ENCODE data around the gene KCNA4. TPM values are rescaled to one million over a fixed set of nuclear protein-coding genes. Genes with fewer than 3 reads are reported as not detected.
"Not testable (repeated sequence)": the region's sequence is repeated elsewhere in the genome, so short reads cannot be mapped to it uniquely, and the experiment has no call there.

KCNA4 gene
- total RNA-seq, 1 donor from 2014 or later: 0.11 TPM

DNA sequence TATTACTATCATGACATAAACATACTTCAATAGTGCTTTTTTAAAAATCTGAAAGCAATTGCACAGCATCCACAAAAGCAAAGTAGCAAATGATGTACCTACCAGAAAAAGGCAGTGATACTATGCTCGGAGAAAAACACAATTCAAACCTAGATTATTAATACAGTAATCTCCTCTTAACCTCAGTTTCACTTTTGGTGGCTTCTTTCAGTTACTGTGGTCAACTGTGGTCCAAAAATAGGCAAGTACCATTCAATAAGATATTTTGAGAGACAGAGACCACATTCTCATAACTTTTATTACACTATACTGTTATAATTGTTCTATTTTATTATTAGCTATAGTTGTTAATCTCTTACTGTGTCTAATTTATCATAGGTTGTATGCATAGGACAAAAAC is 20.8 kb downstream of the KCNA4 start:
- H3K27ac ChIP-seq: no peak overlapping the region
- DNase-seq (ENCODE audit: low spot score in 2 of 2): no peak
- intact Hi-C loops (cut with DNase I): no loop called here
- no peaks in the 10 kb centered on the region for H3K4me1 ChIP-seq
- no peaks in the 10 kb centered on the region for H3K36me3 ChIP-seq
- H3K4me3 ChIP-seq: no peak overlapping the region
- TF ChIP-seq, protein P1, sequence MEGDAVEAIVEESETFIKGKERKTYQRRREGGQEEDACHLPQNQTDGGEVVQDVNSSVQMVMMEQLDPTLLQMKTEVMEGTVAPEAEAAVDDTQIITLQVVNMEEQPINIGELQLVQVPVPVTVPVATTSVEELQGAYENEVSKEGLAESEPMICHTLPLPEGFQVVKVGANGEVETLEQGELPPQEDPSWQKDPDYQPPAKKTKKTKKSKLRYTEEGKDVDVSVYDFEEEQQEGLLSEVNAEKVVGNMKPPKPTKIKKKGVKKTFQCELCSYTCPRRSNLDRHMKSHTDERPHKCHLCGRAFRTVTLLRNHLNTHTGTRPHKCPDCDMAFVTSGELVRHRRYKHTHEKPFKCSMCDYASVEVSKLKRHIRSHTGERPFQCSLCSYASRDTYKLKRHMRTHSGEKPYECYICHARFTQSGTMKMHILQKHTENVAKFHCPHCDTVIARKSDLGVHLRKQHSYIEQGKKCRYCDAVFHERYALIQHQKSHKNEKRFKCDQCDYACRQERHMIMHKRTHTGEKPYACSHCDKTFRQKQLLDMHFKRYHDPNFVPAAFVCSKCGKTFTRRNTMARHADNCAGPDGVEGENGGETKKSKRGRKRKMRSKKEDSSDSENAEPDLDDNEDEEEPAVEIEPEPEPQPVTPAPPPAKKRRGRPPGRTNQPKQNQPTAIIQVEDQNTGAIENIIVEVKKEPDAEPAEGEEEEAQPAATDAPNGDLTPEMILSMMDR (IDR thresholded peaks at IDR 0.05): no peak
- H3K9me3 ChIP-seq: no peaks in the 10 kb centered on the region
- no peaks in the 10 kb centered on the region for H3K27me3 ChIP-seq

DNA sequence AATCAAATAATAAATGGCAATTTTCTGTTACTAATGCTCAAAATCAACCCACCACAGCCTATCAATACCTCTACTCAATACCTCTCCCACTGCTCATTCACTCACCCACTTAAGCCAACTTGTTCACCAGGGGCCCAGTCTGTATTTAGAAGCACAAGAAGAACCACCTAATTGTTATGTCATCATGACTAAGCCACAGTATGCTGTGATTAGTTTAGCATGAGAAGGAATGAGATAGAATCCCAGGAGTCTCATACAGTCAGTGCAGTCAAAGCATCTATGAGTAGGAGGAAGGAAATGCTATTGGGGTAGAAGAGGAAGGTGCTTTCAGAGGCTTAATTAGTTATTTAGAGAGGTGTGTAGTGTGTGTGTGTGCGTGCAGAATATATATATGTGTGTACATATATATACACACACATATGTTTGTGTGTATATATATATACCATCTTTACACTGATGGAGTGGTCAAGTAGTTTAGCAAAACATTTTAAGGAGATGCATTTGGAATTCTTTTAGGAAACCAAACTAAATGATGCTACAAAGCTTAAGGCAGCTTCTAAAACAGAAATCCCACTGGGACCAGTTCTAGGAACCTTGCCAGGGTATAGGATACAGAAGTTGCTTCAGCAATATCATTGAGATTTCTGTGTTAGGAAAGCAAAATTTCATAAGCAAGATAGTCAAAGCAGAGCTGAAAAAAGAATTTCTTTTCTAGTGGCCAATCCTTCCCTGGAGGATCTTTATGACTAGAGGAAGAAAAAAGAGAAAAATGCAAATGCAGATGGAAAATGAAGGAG is 27.5 kb downstream of the KCNA4 start:
- no peaks in the 10 kb centered on the region for H3K27me3 ChIP-seq
- DNase-seq (ENCODE audit: low spot score in 2 of 2): no peak
- no peaks in the 10 kb centered on the region for H3K4me1 ChIP-seq
- H3K27ac ChIP-seq: no peak overlapping the region
- no peaks in the 10 kb centered on the region for H3K9me3 ChIP-seq
- TF ChIP-seq, protein P1 (IDR thresholded peaks at IDR 0.05): no peak
- intact Hi-C loops (cut with DNase I): no loop called here
- H3K4me3 ChIP-seq: no peak overlapping the region
- H3K36me3 ChIP-seq: no peaks in the 10 kb centered on the region

DNA sequence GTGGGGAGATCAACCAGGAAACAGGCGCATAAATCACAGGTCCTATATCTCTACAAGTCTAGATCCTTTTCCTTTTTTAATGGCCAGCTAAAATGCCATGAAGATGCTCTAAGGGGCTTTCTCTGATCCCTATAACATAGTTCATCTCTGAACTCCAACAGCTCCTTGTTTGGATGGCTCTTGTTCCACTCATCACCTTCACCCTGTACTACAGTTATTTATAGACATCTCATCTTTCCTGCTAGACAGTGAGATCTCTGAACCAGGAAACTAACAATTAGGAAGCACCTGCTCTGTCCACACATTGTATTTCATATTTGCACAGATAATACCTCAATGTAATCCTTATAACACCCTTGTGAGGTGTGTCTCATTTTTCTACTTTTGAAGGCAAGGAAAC is 31.6 kb downstream of the KCNA4 start:
- intact Hi-C loops (cut with DNase I): no loop called here
- DNase-seq (ENCODE audit: low spot score in 2 of 2): no peak
- no peak overlapping the region for H3K27ac ChIP-seq
- no peaks in the 10 kb centered on the region for H3K4me1 ChIP-seq
- H3K4me3 ChIP-seq: no peak overlapping the region
- no peaks in the 10 kb centered on the region for H3K27me3 ChIP-seq
- no peaks in the 10 kb centered on the region for H3K36me3 ChIP-seq
- TF ChIP-seq, protein P1 (IDR thresholded peaks at IDR 0.05): no peak
- H3K9me3 ChIP-seq: no peaks in the 10 kb centered on the region

DNA sequence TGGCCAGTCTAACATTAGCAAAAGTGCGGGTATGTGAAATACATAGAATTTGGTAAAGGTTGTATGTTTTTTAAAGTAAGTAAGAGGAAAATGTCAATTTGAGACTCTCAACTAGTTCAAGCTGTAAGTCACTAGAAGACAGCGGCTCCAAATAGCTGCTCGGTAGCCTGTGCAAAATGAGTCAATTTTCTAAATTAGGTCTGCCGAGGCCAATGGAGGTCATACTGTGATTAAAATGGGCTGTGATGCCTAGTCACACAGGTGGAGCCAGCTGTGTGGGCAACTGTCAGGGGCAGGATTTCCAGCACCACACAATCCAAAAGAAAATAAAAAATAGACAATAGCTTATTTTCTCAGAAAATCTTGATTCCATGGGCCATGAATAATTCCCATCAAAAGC is 32.3 kb downstream of the KCNA4 start:
- Histone ChIP-seq H3K27ac (no peak overlapping the region), H3K9me3 (no peaks in the 10 kb centered on the region), H3K4me1 (no peaks in the 10 kb centered on the region), H3K36me3 (no peaks in the 10 kb centered on the region), H3K4me3 (no peak overlapping the region), H3K27me3 (no peaks in the 10 kb centered on the region)
- DNase-seq (ENCODE audit: low spot score in 2 of 2): no peak
- TF ChIP-seq, protein P1 (IDR thresholded peaks at IDR 0.05): no peak
- intact Hi-C loops (cut with DNase I): no loop called here

DNA sequence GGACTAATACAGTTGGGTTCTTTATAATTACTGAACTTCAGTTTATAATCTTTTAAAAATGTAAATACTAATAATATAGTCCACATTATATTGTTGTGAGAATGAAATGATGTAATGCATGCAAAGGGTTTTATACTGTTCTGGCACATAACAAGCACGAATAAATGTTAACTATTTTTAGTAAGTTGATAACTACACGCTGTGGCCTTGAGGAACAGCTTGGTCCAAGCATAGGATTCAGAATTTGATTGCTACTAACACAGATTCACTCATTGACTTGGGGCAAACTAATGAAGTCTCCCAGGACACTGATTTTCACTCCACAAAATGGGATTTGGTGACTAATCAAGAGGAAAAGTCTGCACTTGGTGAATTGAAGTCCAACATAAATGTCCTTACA is 38.3 kb downstream of the KCNA4 start:
- H3K27ac ChIP-seq: no peak overlapping the region
- no peaks in the 10 kb centered on the region for H3K27me3 ChIP-seq
- no peaks in the 10 kb centered on the region for H3K9me3 ChIP-seq
- H3K4me1 ChIP-seq: no peaks in the 10 kb centered on the region
- no peak for DNase-seq (ENCODE audit: low spot score in 2 of 2)
- H3K36me3 ChIP-seq: no peaks in the 10 kb centered on the region
- intact Hi-C loops (cut with DNase I): no loop called here
- H3K4me3 ChIP-seq: no peak overlapping the region
- TF ChIP-seq, protein P1 (IDR thresholded peaks at IDR 0.05): no peak

DNA sequence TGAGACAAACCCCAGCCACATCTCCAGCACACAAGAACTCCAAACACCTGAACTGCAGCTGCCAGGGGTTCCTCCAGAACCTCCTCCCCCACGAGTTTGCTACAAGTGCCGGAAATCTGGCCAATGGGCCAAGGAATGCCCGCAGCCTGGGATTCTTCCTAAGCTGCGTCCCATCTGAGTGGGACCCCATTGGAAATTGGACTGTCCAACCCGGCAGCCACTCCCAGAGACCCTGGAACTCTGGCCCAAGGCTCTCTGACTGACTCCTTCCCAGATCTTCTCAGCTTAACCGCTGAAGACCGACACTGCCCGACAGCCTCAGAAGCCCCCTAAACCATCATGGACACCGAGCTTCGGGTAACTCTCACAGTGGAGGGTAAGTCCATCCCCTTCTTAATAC is 41.2 kb downstream of the KCNA4 start:
- H3K4me1 ChIP-seq; H3K27ac ChIP-seq; H3K36me3 ChIP-seq; H3K27me3 ChIP-seq; DNase-seq (ENCODE audit: low spot score in 2 of 2); intact Hi-C loops (cut with DNase I); H3K9me3 ChIP-seq; H3K4me3 ChIP-seq: not testable (repeated sequence)
